B cell (primary cell): ENCODE data around the gene ZFP62. TPM values are rescaled to one million over a fixed set of nuclear protein-coding genes. Genes with fewer than 3 reads are reported as not detected.

Experiments used
- ATAC-seq: fragments of 200-7000 bp; cut with Tn5 transposase; one replicate; pipeline ENCODE4 v1.10.0; 2021; ENCODE audit warnings: low read depth, mild to moderate bottlenecking, moderate number of reproducible peaks, moderate library complexity
- CTCF ChIA-PET: fragments of 350-600 bp; sonication (Branson Sonifier 250); formaldehyde crosslinking; loops from one replicate; lab custom pipeline; 2021; ENCODE audit warnings: antibody characterized with exemption, inconsistent platforms; lab: Charles Lee
- POLR2A ChIA-PET: fragments of 350-600 bp; sonication (Branson Sonifier 250); formaldehyde crosslinking; loops from one replicate; lab custom pipeline; 2021; ENCODE audit warnings: antibody characterized with exemption; lab: Charles Lee
- DNase-seq: peaks from one replicate; pipeline ENCODE4 v3.0.0; 2013
- H2AFZ ChIP-seq: 2 replicates; pipeline ENCODE4 v1.6.1; 2012; ENCODE audit warnings: mild to moderate bottlenecking, low read depth, low read length; ENCODE audit not compliant: insufficient read depth, poor library complexity, severe bottlenecking
- H3K27ac ChIP-seq, 2 donors: 1 replicate in 1 of 2; 2 replicates in 1 of 2; pipeline ENCODE4 v1.5.1; 2012 to 2013; ENCODE audit warnings: low read length in 2 of 2, mild to moderate bottlenecking in 2 of 2, moderate library complexity in 1 of 2
- H3K27me3 ChIP-seq, 4 experiments: fragments of 200-600 bp in 1 of 4; sonication (generic) in 1 of 4; replicated peaks in 1 of 4; 1 replicate in 2 of 4; 2 replicates in 2 of 4; pipeline versions ENCODE4 v1.6.1 to v1.7.0; 2013 to 2016; ENCODE audit warnings: low read length in 3 of 4, mild to moderate bottlenecking in 2 of 4, mixed read lengths in 1 of 4, moderate library complexity in 1 of 4; ENCODE audit not compliant: insufficient read depth in 4 of 4, control insufficient read depth in 3 of 4; ENCODE audit errors: control extremely low read depth in 1 of 4
- H3K36me3 ChIP-seq, 2 experiments: replicated peaks in 1 of 2; 1 replicate in 1 of 2; 2 replicates in 1 of 2; pipeline versions ENCODE4 v1.6.1 to v1.7.1; 2013; ENCODE audit warnings: low read length in 1 of 2; ENCODE audit not compliant: insufficient read depth in 2 of 2, control insufficient read depth in 1 of 2; ENCODE audit errors: control extremely low read depth in 1 of 2, extremely low read depth in 1 of 2
- H3K4me1 ChIP-seq, 2 donors: fragments of 200-600 bp in 1 of 2; sonication (generic) in 1 of 2; 1 replicate in 1 of 2; 2 replicates in 1 of 2; pipeline versions ENCODE4 v1.5.1 to v1.6.1; 2013 to 2017; ENCODE audit warnings: low read length in 2 of 2; ENCODE audit not compliant: control insufficient read depth in 2 of 2, insufficient read depth in 2 of 2
- H3K4me2 ChIP-seq: replicated peaks from 2 replicates; pipeline ENCODE3; 2012; ENCODE audit warnings: mild to moderate bottlenecking, low read depth, low read length; ENCODE audit not compliant: poor library complexity, severe bottlenecking
- H3K4me3 ChIP-seq, 5 experiments: fragments of 200-600 bp in 1 of 5; sonication (generic) in 1 of 5; 1 replicate in 3 of 5; 2 replicates in 2 of 5; pipeline versions ENCODE4 v1.5.1 to v1.7.0; 2011 to 2016; ENCODE audit warnings: low read length in 4 of 5, mild to moderate bottlenecking in 4 of 5, low read depth in 2 of 5, control low read depth in 1 of 5, moderate library complexity in 1 of 5; ENCODE audit not compliant: insufficient read depth in 1 of 5; ENCODE audit errors: control extremely low read depth in 1 of 5, extremely low read depth in 1 of 5
- H3K79me2 ChIP-seq: fragments of 200-600 bp; sonication (generic); one replicate; pipeline ENCODE4 v1.6.0; 2016; ENCODE audit warnings: low read length; ENCODE audit not compliant: control insufficient read depth, insufficient read depth
- H3K9ac ChIP-seq: fragments of 200-600 bp; sonication (generic); 2 replicates; pipeline ENCODE4 v1.6.1; 2017; ENCODE audit warnings: mild to moderate bottlenecking, low read length, moderate library complexity
- H3K9me3 ChIP-seq, 3 donors: one replicate each; pipeline versions ENCODE4 v1.6.1 to v1.7.1; 2013; ENCODE audit warnings: low read length in 2 of 3; ENCODE audit not compliant: control insufficient read depth in 2 of 3, insufficient read depth in 1 of 3; ENCODE audit errors: control extremely low read depth in 1 of 3
- H4K20me1 ChIP-seq: 2 replicates; pipeline ENCODE4 v1.6.0; 2012; ENCODE audit warnings: mild to moderate bottlenecking, low read length; ENCODE audit not compliant: insufficient read depth, control insufficient read depth, poor library complexity, severe bottlenecking
- H3K27ac Mint-ChIP-seq: one replicate; pipeline ENCODE4 v1.8.0; 2021; ENCODE audit warnings: mixed read lengths
- H3K27me3 Mint-ChIP-seq: one replicate; pipeline ENCODE4 v1.8.0; 2021; ENCODE audit warnings: mixed read lengths
- H3K4me1 Mint-ChIP-seq: one replicate; pipeline ENCODE4 v1.8.0; 2021; ENCODE audit warnings: mixed read lengths
- H3K4me3 Mint-ChIP-seq: one replicate; pipeline ENCODE4 v1.8.0; 2021; ENCODE audit warnings: mixed read lengths
- H3K9me3 Mint-ChIP-seq: one replicate; pipeline ENCODE4 v1.8.0; 2022; ENCODE audit warnings: mixed read lengths; ENCODE audit not compliant: insufficient read depth
- EZH2 ChIP-seq: IDR thresholded peaks from 2 replicates; pipeline ENCODE4 v1.6.1; 2012; ENCODE audit warnings: borderline replicate concordance, low read depth, mild to moderate bottlenecking, moderate library complexity, low read length; ENCODE audit not compliant: insufficient read depth, poor library complexity, severe bottlenecking
- WGBS: methylation state at CpG from one replicate; pipeline ENCODE4 v1.1.5; 2013; ENCODE audit warnings: missing lambda C conversion rate; ENCODE audit not compliant: insufficient coverage; 5-methylcytosine and 5-hydroxymethylcytosine counted together
- intact Hi-C: fragments of 100-400 bp; cut with micrococcal nuclease; formaldehyde crosslinking; loops from one replicate; pipeline ENCODE4 v1.10.0; 2022
- polyA plus RNA-seq: library from polyadenylated mRNA; depleted of rRNA; stranded (reverse); fragments of >200 nt; gene quantifications from 2 replicates; pipeline ENCODE4 v1.2.3, GENCODE V29; 2012
- total RNA-seq, 2 donors: library from RNA; stranded (reverse); fragments of 120-200 nt in 1 of 2; gene quantifications; 1 replicate in 1 of 2; 2 replicates in 1 of 2; pipeline versions ENCODE4 v1.2.3 to v1.2.4, GENCODE V29; 2013 to 2022
- TF ChIP-seq, protein P1 (sequence below): fragments of 200-600 bp; IDR thresholded peaks from one replicate; pipeline ENCODE4 v1.8.0; 2022; ENCODE audit warnings: antibody characterized with exemption, mild to moderate bottlenecking

ZFP62 gene
- total and polyA plus RNA-seq, 2 donors (not counting 1 experiment from before 2014, with no cell fraction given): 19.1 to 61.8 TPM

DNA sequence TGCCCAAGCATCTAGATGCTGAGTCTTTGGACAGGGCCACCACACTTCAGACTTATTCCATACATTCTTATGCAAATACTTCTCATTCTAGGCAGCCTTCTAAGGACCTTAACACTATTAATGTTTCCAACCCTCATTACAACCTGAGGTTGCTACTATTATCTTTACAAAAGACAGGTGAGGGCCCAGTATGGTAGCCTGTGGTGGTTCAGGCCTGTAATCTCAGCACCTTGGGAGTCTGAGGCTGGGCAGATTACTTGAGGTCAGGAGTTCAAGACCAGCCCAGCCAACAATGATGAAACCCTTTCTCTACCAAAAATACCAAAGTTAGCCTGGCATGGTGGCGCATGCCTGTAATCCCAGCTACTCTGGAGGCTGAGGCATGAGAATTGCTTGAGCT, 16.2 kb downstream of the ZFP62 start:
- Histone ChIP-seq H3K36me3 (peaks cover 4 to 13% of the 10 kb centered on the region in 2 experiments), H3K9ac (no peak overlapping the region), H3K27me3 (no peaks in the 10 kb centered on the region), H3K79me2 (peaks cover 2% of the 10 kb centered on the region), H2AFZ (no peak overlapping the region), H4K20me1 (no peaks in the 10 kb centered on the region), H3K4me2 (no peak overlapping the region), H3K9me3 (peaks cover 0 to 3% (median 2%) of the 10 kb centered on the region in 3 donors), H3K4me1 (no peaks in the 10 kb centered on the region), H3K27ac (no peak overlapping the region), H3K4me3 (no peak overlapping the region)
- WGBS: no CpG with 5 or more reads among the region's 1 CpG
- ChIA-PET POLR2A (no interaction called here), CTCF (interaction anchor here (0.7 kb wide), 1 partner anchor 8 kb away, joined by 7 read pairs; no protein-coding TSS in a partner anchor)
- Mint-ChIP-seq H3K27ac (no peak overlapping the region), H3K9me3 (no peaks in the 10 kb centered on the region), H3K4me1 (no peaks in the 10 kb centered on the region), H3K27me3 (no peaks in the 10 kb centered on the region), H3K4me3 (no peak overlapping the region)
- no peak for DNase-seq
- intact Hi-C loops: no loop called here
- TF ChIP-seq, protein P1, sequence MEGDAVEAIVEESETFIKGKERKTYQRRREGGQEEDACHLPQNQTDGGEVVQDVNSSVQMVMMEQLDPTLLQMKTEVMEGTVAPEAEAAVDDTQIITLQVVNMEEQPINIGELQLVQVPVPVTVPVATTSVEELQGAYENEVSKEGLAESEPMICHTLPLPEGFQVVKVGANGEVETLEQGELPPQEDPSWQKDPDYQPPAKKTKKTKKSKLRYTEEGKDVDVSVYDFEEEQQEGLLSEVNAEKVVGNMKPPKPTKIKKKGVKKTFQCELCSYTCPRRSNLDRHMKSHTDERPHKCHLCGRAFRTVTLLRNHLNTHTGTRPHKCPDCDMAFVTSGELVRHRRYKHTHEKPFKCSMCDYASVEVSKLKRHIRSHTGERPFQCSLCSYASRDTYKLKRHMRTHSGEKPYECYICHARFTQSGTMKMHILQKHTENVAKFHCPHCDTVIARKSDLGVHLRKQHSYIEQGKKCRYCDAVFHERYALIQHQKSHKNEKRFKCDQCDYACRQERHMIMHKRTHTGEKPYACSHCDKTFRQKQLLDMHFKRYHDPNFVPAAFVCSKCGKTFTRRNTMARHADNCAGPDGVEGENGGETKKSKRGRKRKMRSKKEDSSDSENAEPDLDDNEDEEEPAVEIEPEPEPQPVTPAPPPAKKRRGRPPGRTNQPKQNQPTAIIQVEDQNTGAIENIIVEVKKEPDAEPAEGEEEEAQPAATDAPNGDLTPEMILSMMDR: no peak
- TF ChIP-seq EZH2: no peak
- ATAC-seq: no peak

- POLR2A ChIA-PET: no interaction called here
- DNase-seq (no peak), ATAC-seq (no peak)
- Histone ChIP-seq H3K27me3 (no peaks in the 10 kb centered on the region), H3K27ac (no peak overlapping the region), H3K9ac (no peak overlapping the region), H4K20me1 (no peaks in the 10 kb centered on the region), H3K79me2 (peaks cover under 1% of the 10 kb centered on the region), H3K4me1 (no peaks in the 10 kb centered on the region), H2AFZ (no peak overlapping the region), H3K36me3 (peaks cover 1 to 8% of the 10 kb centered on the region in 2 experiments), H3K9me3 (peaks cover 0 to 3% (median 1%) of the 10 kb centered on the region in 3 donors), H3K4me2 (no peak overlapping the region), H3K4me3 (no peak overlapping the region)
- intact Hi-C loops: no loop called here
- TF ChIP-seq, protein P1: no peak
- no peak for TF ChIP-seq EZH2
- no peaks in the 10 kb centered on the region for H3K9me3 Mint-ChIP-seq
- H3K27ac Mint-ChIP-seq: no peak overlapping the region
- H3K4me3 Mint-ChIP-seq: no peak overlapping the region
- H3K4me1 Mint-ChIP-seq: no peaks in the 10 kb centered on the region
- no peaks in the 10 kb centered on the region for H3K27me3 Mint-ChIP-seq
- CTCF ChIA-PET: no interaction called here
- WGBS: 100% methylated on average over 1 of the region's 3 CpGs
These were observed 16.6 kb downstream of the ZFP62 start for GRCh38 chr5:180844432-180844831.
